Hepatocyte (in vitro differentiated cells): ENCODE measurements around the gene NRG2. TPM values are rescaled to one million over a fixed set of nuclear protein-coding genes. Genes with fewer than 3 reads are reported as not detected.

Experiments
- DNase-seq: peaks from one replicate; pipeline ENCODE4 v3.0.0-alpha.2; 2016; ENCODE audit warnings: low spot score
- H2AFZ ChIP-seq: fragments of 200-600 bp; sonication (generic); 2 replicates; pipeline ENCODE4 v1.6.0; 2016; ENCODE audit warnings: antibody characterized with exemption, mild to moderate bottlenecking
- H3K27ac ChIP-seq: fragments of 200-600 bp; sonication (generic); 2 replicates; pipeline ENCODE4 v1.5.1; 2016; ENCODE audit warnings: mild to moderate bottlenecking
- H3K27me3 ChIP-seq: fragments of 200-600 bp; sonication (generic); 2 replicates; pipeline ENCODE4 v1.6.1; 2016
- H3K36me3 ChIP-seq: fragments of 200-600 bp; sonication (generic); replicated peaks from 2 replicates; pipeline ENCODE4 v1.5.1; 2016; ENCODE audit warnings: low read depth; ENCODE audit not compliant: insufficient read depth
- H3K4me1 ChIP-seq: fragments of 200-600 bp; sonication (generic); 2 replicates; pipeline ENCODE4 v1.5.1; 2016; ENCODE audit warnings: mild to moderate bottlenecking, moderate library complexity; ENCODE audit not compliant: insufficient read depth
- H3K4me2 ChIP-seq: fragments of 200-600 bp; sonication (generic); 2 replicates; pipeline ENCODE4 v1.6.0; 2016
- H3K4me3 ChIP-seq: fragments of 200-600 bp; sonication (generic); 2 replicates; pipeline ENCODE4 v1.5.1; 2016; ENCODE audit warnings: mild to moderate bottlenecking
- H3K79me2 ChIP-seq: fragments of 200-600 bp; sonication (generic); 2 replicates; pipeline ENCODE4 v1.6.0; 2017; ENCODE audit warnings: mild to moderate bottlenecking
- H3K9me2 ChIP-seq: fragments of 200-600 bp; sonication (generic); replicated peaks from 2 replicates; pipeline ENCODE4 v1.6.0; 2017; ENCODE audit warnings: mild to moderate bottlenecking; ENCODE audit not compliant: insufficient read depth
- H3K9me3 ChIP-seq: fragments of 200-600 bp; sonication (generic); 2 replicates; pipeline ENCODE4 v1.5.1; 2016; ENCODE audit warnings: low read depth, mild to moderate bottlenecking
- H4K20me1 ChIP-seq: fragments of 200-600 bp; sonication (generic); 2 replicates; pipeline ENCODE4 v1.6.0; 2016; ENCODE audit warnings: mild to moderate bottlenecking; ENCODE audit not compliant: insufficient read depth, poor library complexity, severe bottlenecking
- CTCF ChIP-seq: fragments of 200-600 bp; sonication (generic); IDR thresholded peaks from 2 replicates; pipeline ENCODE4 v1.5.1; 2016; ENCODE audit warnings: antibody characterized with exemption, mild to moderate bottlenecking; ENCODE audit not compliant: poor library complexity
- EZH2 ChIP-seq: fragments of 200-600 bp; sonication (generic); IDR thresholded peaks from 2 replicates; pipeline ENCODE4 v1.6.1; 2016; ENCODE audit warnings: antibody characterized with exemption, mild to moderate bottlenecking, borderline replicate concordance
- EZH2phosphoT487 ChIP-seq: fragments of 200-600 bp; sonication (generic); IDR thresholded peaks from one replicate; pipeline ENCODE4 v1.6.1; 2018; ENCODE audit warnings: antibody characterized with exemption, mild to moderate bottlenecking, low read depth, moderate library complexity; ENCODE audit not compliant: unreplicated experiment, severe bottlenecking
- WGBS: methylation state at CpG from one replicate; pipeline ENCODE4 v1.1.6; 2016; ENCODE audit warnings: low lambda C conversion rate; ENCODE audit errors: missing lambda C conversion rate; 5-methylcytosine and 5-hydroxymethylcytosine counted together
- polyA plus RNA-seq: library from polyadenylated mRNA; unstranded; fragments of >200 nt; fragmentation: Nextera tagmentation; extraction: Ambion mirVana; gene quantifications from 2 replicates; pipeline ENCODE4 v1.2.1, GENCODE V29; 2016
- total RNA-seq: library from RNA; depleted of rRNA; stranded (reverse); fragments of >200 nt; gene quantifications from 2 replicates; pipeline ENCODE4 v1.2.3, GENCODE V29; 2014

Gene NRG2
- total and polyA plus RNA-seq, 2 experiments from 2014 or later: 1.4 to 1.5 TPM

- no peaks in the 10 kb centered on the region for H3K9me2 ChIP-seq
- H3K9me3 ChIP-seq: no peaks in the 10 kb centered on the region
- H3K4me3 ChIP-seq: no peak overlapping the region
Observed at GRCh38 chr5:139880416-139881142, 162.5 kb downstream of the NRG2 start.

GRCh38 chr5:139878093-139878492 is 165.0 kb downstream of the NRG2 start:
- no peak overlapping the region for H3K27ac ChIP-seq
- no peaks in the 10 kb centered on the region for H3K79me2 ChIP-seq
- H3K4me1 ChIP-seq: peaks cover 27% of the 10 kb centered on the region
- DNase-seq: no peak
- 92% methylated on average over 3 of the region's 3 CpGs for WGBS
- H3K4me3 ChIP-seq: no peak overlapping the region
- no peaks in the 10 kb centered on the region for H4K20me1 ChIP-seq
- no peak for TF ChIP-seq EZH2phosphoT487
- TF ChIP-seq CTCF: no peak
- no peak for TF ChIP-seq EZH2
- H3K4me2 ChIP-seq: no peak overlapping the region
- no peaks in the 10 kb centered on the region for H3K36me3 ChIP-seq
- no peaks in the 10 kb centered on the region for H3K9me2 ChIP-seq
- H3K27me3 ChIP-seq: no peaks in the 10 kb centered on the region
- no peaks in the 10 kb centered on the region for H3K9me3 ChIP-seq
- H2AFZ ChIP-seq: no peak overlapping the region

More at GRCh38 chr5:139880416-139881142, 162.5 kb downstream of the NRG2 start:
- H2AFZ ChIP-seq: no peak overlapping the region
- no peaks in the 10 kb centered on the region for H3K79me2 ChIP-seq
- no peaks in the 10 kb centered on the region for H3K36me3 ChIP-seq
- H4K20me1 ChIP-seq: no peaks in the 10 kb centered on the region
- 45% methylated on average over 18 of the region's 18 CpGs for WGBS
- H3K4me1 ChIP-seq: peaks cover 31% of the 10 kb centered on the region
- H3K4me2 ChIP-seq: peak overlapping the region; percentile 54
- peak; percentile 57 for DNase-seq
- peak overlapping the region; percentile 87 for H3K27ac ChIP-seq
- TF ChIP-seq CTCF: no peak
- TF ChIP-seq EZH2: no peak
- no peak for TF ChIP-seq EZH2phosphoT487
- H3K27me3 ChIP-seq: no peaks in the 10 kb centered on the region

GRCh38 chr5:139877129-139877597 is 165.9 kb downstream of the NRG2 start:
- Histone ChIP-seq H3K4me1 (peaks cover 21% of the 10 kb centered on the region), H3K36me3 (no peaks in the 10 kb centered on the region), H3K9me2 (no peaks in the 10 kb centered on the region), H3K4me3 (no peak overlapping the region), H3K4me2 (no peak overlapping the region), H4K20me1 (no peaks in the 10 kb centered on the region), H2AFZ (no peak overlapping the region), H3K27me3 (peaks cover 3% of the 10 kb centered on the region), H3K79me2 (no peaks in the 10 kb centered on the region), H3K9me3 (no peaks in the 10 kb centered on the region), H3K27ac (no peak overlapping the region)
- DNase-seq: no peak
- 89% methylated on average over 6 of the region's 6 CpGs for WGBS
- TF ChIP-seq EZH2phosphoT487 (no peak), EZH2 (no peak), CTCF (no peak)
